ENCODE data around the gene HOXB1. TPM values are rescaled to one million over a fixed set of nuclear protein-coding genes. Genes with fewer than 3 reads are reported as not detected.

HOXB1 gene
- total and polyA plus RNA-seq, 2 of the 8 experiments (the other 6 are each of a cell fraction or from before 2014, with no cell fraction given), result not detected

GRCh38 chr17:48545539-48545938 is 14.7 kb upstream of the HOXB1 start:
- no peak overlapping the region for H3K23ac ChIP-seq (ENCODE audit: insufficient read length)
- no peak overlapping the region for H4K91ac ChIP-seq (replicated peaks; ENCODE audit: insufficient read length, low read length)
- H3K27me3 ChIP-seq (replicated peaks in 1 of 4; ENCODE audit: control insufficient read depth in 3 of 4, extremely low read depth in 1 of 4, insufficient read depth in 3 of 4, low read length in 3 of 4), result peaks cover 90 to 100% (median 97%) of the 10 kb centered on the region in 4 experiments
- H3K27ac ChIP-seq (ENCODE audit: low read depth, low read length), result no peak overlapping the region
- H3K79me2 ChIP-seq (ENCODE audit: control insufficient read depth in 1 of 2, insufficient read depth in 2 of 2, low read length in 2 of 2), result no peaks in the 10 kb centered on the region
- no peaks in the 10 kb centered on the region for H3K9me3 ChIP-seq (ENCODE audit: insufficient read depth in 2 of 2, low read depth in 1 of 2, low read length in 1 of 2)
- ChIA-PET CTCF (ENCODE audit: partially characterized antibody) (interaction anchor here (1.1 to 2.0 kb wide), 2 partner anchors 73 to 96 kb away, joined by 3 to 10 read pairs; no protein-coding TSS in a partner anchor), POLR2A (ENCODE audit: partially characterized antibody) (interaction anchor here (0.7 to 1.0 kb wide), 2 partner anchors 53 to 424 kb away, joined by 3 to 4 read pairs; no protein-coding TSS in a partner anchor)
- H3K9ac ChIP-seq (replicated peaks in 1 of 4; ENCODE audit: extremely low read depth in 1 of 4, low read depth in 3 of 4, low read length in 3 of 4), result no peak overlapping the region
- DNase-seq (ENCODE audit: low read depth in 1 of 2, low spot score in 2 of 2) (no peak), FAIRE-seq (no peak)
- peaks cover 0 to 3% (median 0%) of the 10 kb centered on the region in 4 experiments; a peak in 1 of 8 replicates for H3K36me3 ChIP-seq (ENCODE audit: control insufficient read depth in 2 of 4, insufficient read depth in 4 of 4, low read length in 3 of 4)
- H2BK5ac ChIP-seq (ENCODE audit: low read depth, low read length), result no peak overlapping the region
- no peak overlapping the region for H4K8ac ChIP-seq (ENCODE audit: extremely low read depth, insufficient read depth, low read length)
- H2BK12ac ChIP-seq (ENCODE audit: low read depth, low read length), result 0 out of 2 replicates have a peak overlapping the region, but pooled peaks have one; percentile 30
- no peak overlapping the region for H3K14ac ChIP-seq (ENCODE audit: insufficient read length)
- H2BK120ac ChIP-seq (replicated peaks; ENCODE audit: low read depth, low read length), result no peak overlapping the region
- no peak overlapping the region for H2AK5ac ChIP-seq (ENCODE audit: low read depth, low read length)
- WGBS, 2 experiments (ENCODE audit: extremely low coverage in 1 of 2, insufficient coverage in 1 of 2, insufficient read length in 1 of 2, insufficient replicate concordance in 2 of 2, low coverage in 1 of 2, low lambda C conversion rate in 2 of 2, missing lambda C conversion rate in 1 of 2), result 38% methylated on average over 1 of the region's 1 CpG; no CpG with 5 or more reads in 1 of the 2 experiments
- TF ChIP-seq MAFK (IDR thresholded peaks at IDR 0.05; ENCODE audit: low read depth, low read length), result no peak
- peak; percentile 62 for TF ChIP-seq RNF2 (IDR thresholded peaks at IDR 0.05; ENCODE audit: borderline replicate concordance, low read depth, low read length, missing control alignments, poor library complexity, severe bottlenecking)
- TF ChIP-seq EZH2 (IDR thresholded peaks at IDR 0.05; ENCODE audit: low read depth, low read length, severe bottlenecking), result peak; percentile 46
- no peaks in the 10 kb centered on the region; the same call in 1 of the 2 replicates for H3K23me2 ChIP-seq (ENCODE audit: low read depth, low read length)
- no peak overlapping the region for H2AFZ ChIP-seq (ENCODE audit: low read length)
- H2BK20ac ChIP-seq (ENCODE audit: low read length), result no peak overlapping the region
- no peak overlapping the region for H3K4ac ChIP-seq (replicated peaks; ENCODE audit: insufficient read length, low read depth, low read length)
- no peak overlapping the region for H2BK15ac ChIP-seq (ENCODE audit: low read length)
- no peak overlapping the region for H3K56ac ChIP-seq (replicated peaks; ENCODE audit: insufficient read length, low read depth, low read length)
- no peak overlapping the region for H3K18ac ChIP-seq (ENCODE audit: extremely low read depth, low read length)
- no peak overlapping the region for H3K4me3 ChIP-seq (ENCODE audit: extremely low read depth in 1 of 4, insufficient read depth in 2 of 4, low read depth in 3 of 4, low read length in 4 of 4)
- peak overlapping the region in 1 of 2 experiments; percentile 91; a peak in 1 of 4 replicates for H3K4me2 ChIP-seq (ENCODE audit: insufficient read depth in 1 of 2, low read depth in 2 of 2, low read length in 2 of 2)
- H4K20me1 ChIP-seq (replicated peaks in 1 of 2; ENCODE audit: control insufficient read depth in 1 of 2, insufficient read depth in 2 of 2, low read length in 2 of 2), result peaks cover 8 to 16% of the 10 kb centered on the region in 2 experiments
- H3K4me1 ChIP-seq (replicated peaks in 1 of 4; ENCODE audit: control insufficient read depth in 3 of 4, insufficient read depth in 4 of 4, low read length in 3 of 4), result peaks cover 7 to 29% (median 13%) of the 10 kb centered on the region in 4 experiments
- no peak overlapping the region for H4K5ac ChIP-seq (ENCODE audit: insufficient read length, low read depth, low read length)
- H3K79me1 ChIP-seq (ENCODE audit: low read depth, low read length), result no peaks in the 10 kb centered on the region
